GM12865 (cell line): ENCODE measurements around the gene XXYLT1.

Source experiments
- DNase-seq: peaks from one replicate; pipeline ENCODE4 v3.0.0; 2010; ENCODE audit warnings: low read depth
- H3K4me3 ChIP-seq: 2 replicates; pipeline ENCODE4 v1.5.1; 2011; ENCODE audit warnings: mild to moderate bottlenecking, low read depth, low read length, control low read depth
- CTCF ChIP-seq: IDR thresholded peaks from 2 replicates; pipeline ENCODE4 v1.5.1; 2011; ENCODE audit warnings: low read length, control low read depth, low read depth, inconsistent platforms; ENCODE audit not compliant: insufficient read depth; ENCODE audit errors: missing control alignments

XXYLT1 gene

DNA sequence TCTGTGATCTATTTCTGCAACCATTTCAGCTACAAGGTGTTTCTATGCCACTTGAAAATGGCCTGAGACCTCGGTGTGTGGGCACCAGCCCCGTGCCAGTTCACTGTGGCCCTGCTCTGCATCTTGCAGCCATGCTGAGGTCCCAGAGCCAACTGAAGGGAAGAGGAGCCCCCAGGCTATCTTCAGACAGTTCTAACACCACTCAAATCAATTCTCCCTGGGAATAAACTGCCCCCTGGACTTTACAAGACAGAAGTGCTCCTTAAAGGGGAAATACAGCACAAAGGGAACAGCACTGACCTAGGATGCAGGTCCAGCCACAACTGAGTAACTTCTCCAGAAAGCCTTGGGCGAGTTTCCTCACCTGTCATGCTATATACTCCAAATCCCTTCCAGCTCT lies 3.9 kb downstream of the XXYLT1 start:
- no peak overlapping the region for H3K4me3 ChIP-seq
- no peak for TF ChIP-seq CTCF
- no peak for DNase-seq

DNA sequence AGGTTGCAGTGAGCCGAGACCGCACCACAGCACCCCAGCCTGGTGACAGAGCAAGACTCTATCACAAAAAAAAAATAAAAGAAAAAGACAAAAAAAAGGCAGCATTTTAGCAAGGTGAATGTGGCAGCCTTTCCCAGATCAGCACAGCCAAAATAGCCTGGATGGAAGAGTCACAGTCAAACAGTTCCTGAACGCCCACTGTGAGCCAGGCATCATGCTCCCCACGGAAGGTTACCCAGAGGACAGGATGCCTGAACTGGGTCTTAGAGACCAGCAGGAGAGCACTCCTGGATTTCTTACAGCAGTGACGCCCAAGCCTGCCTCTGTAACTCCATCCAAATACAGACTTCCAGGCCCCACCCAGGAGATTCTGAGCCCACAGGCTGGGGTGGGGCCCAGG lies 4.5 kb downstream of the XXYLT1 start:
- TF ChIP-seq CTCF, result no peak
- DNase-seq, result no peak
- H3K4me3 ChIP-seq, result no peak overlapping the region

GRCh38 chr3:195265363-195265976 lies 5.5 kb downstream of the XXYLT1 start:
- no peak overlapping the region for H3K4me3 ChIP-seq
- DNase-seq, result no peak
- no peak for TF ChIP-seq CTCF

GRCh38 chr3:195263925-195264600 lies 6.9 kb downstream of the XXYLT1 start:
- no peak for DNase-seq
- TF ChIP-seq CTCF, result no peak

GRCh38 chr3:195263193-195263924 lies 7.6 kb downstream of the XXYLT1 start:
- TF ChIP-seq CTCF, result no peak
- H3K4me3 ChIP-seq, result no peak overlapping the region
- no peak for DNase-seq

More at GRCh38 chr3:195263925-195264600, 6.9 kb downstream of the XXYLT1 start:
- H3K4me3 ChIP-seq, result no peak overlapping the region

DNA sequence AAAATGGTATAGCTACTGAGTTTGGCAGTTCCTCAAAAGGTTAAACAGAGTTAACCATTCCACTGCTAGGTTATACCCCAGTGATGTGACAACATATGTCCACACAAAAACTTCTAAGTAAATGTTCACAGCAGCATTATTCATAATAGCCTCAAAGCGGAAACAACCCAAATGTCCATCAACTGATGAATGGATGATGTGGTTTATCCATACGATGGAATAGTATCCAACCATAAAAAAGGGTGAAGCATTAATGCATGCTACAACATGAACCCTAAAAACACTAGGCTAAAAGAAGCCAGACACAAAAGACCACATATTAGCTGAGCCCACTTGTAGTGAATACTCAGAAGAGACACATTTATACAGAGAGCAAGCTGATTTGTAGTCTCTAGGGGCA lies 9.0 kb downstream of the XXYLT1 start:
- H3K4me3 ChIP-seq, result no peak overlapping the region
- DNase-seq, result no peak
- TF ChIP-seq CTCF, result no peak
